ENCODE data around the gene PRMT1. TPM values are rescaled to one million over a fixed set of nuclear protein-coding genes. Genes with fewer than 3 reads are reported as not detected.
A peak's percentile ranks its signal among the peaks of the same experiment; 100 is the strongest.

Gene PRMT1
- total and polyA plus RNA-seq, 2 of the 13 experiments (the other 11 are each of a cell fraction or from before 2014, with no cell fraction given): 324 to 374 TPM

GRCh38 chr19:49665351-49666119 lies 11.5 kb upstream of the PRMT1 start, which contains the start of the genes BCL2L12 and IRF3 (continued):
- TF ChIP-seq UBTF (CRISPR knock-in tag; IDR thresholded peaks at IDR 0.05) (peak; percentile 53), REXO4 (CRISPR knock-in tag; IDR thresholded peaks at IDR 0.05; ENCODE audit: borderline replicate concordance) (no peak), PAX8 (CRISPR knock-in tag; IDR thresholded peaks at IDR 0.05; ENCODE audit: borderline replicate concordance) (0 out of 2 replicates have a peak, but pooled peaks have one; percentile 72), KDM5B (CRISPR knock-in tag; IDR thresholded peaks at IDR 0.05; ENCODE audit: borderline replicate concordance) (no peak), ZNF441 (CRISPR knock-in tag; IDR thresholded peaks at IDR 0.05; ENCODE audit: borderline replicate concordance) (0 out of 2 replicates have a peak, but pooled peaks have one; percentile 46), RFX5 (IDR thresholded peaks at IDR 0.05; ENCODE audit: low read depth, low read length) (no peak), RBFOX2 (IDR thresholded peaks at IDR 0.05; ENCODE audit: low read depth, low read length) (peak; percentile 54; the same call in 1 of the 2 replicates), ZNF33A (CRISPR knock-in tag; IDR thresholded peaks at IDR 0.05; ENCODE audit: borderline replicate concordance) (no peak), HINFP (CRISPR knock-in tag; IDR thresholded peaks at IDR 0.05; ENCODE audit: low read depth) (no peak), SRSF1 (optimal IDR thresholded peaks at IDR 0.05; ENCODE audit: low read depth, low read length) (peak; percentile 54), ZNF607 (CRISPR knock-in tag; IDR thresholded peaks at IDR 0.05; ENCODE audit: borderline replicate concordance) (no peak), ZNF720 (CRISPR knock-in tag; IDR thresholded peaks at IDR 0.05) (no peak), ZNF569 (CRISPR knock-in tag; IDR thresholded peaks at IDR 0.05; ENCODE audit: borderline replicate concordance) (no peak), RARA (CRISPR knock-in tag; IDR thresholded peaks at IDR 0.05) (no peak), ATF7-NPFF (CRISPR knock-in tag; IDR thresholded peaks at IDR 0.05; ENCODE audit: low read depth) (no peak)
- TF ChIP-seq, protein P1, sequence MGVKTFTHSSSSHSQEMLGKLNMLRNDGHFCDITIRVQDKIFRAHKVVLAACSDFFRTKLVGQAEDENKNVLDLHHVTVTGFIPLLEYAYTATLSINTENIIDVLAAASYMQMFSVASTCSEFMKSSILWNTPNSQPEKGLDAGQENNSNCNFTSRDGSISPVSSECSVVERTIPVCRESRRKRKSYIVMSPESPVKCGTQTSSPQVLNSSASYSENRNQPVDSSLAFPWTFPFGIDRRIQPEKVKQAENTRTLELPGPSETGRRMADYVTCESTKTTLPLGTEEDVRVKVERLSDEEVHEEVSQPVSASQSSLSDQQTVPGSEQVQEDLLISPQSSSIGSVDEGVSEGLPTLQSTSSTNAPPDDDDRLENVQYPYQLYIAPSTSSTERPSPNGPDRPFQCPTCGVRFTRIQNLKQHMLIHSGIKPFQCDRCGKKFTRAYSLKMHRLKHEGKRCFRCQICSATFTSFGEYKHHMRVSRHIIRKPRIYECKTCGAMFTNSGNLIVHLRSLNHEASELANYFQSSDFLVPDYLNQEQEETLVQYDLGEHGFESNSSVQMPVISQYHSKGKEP (CRISPR knock-in tag; IDR thresholded peaks at IDR 0.05): no peak
- TF ChIP-seq, protein P2, sequence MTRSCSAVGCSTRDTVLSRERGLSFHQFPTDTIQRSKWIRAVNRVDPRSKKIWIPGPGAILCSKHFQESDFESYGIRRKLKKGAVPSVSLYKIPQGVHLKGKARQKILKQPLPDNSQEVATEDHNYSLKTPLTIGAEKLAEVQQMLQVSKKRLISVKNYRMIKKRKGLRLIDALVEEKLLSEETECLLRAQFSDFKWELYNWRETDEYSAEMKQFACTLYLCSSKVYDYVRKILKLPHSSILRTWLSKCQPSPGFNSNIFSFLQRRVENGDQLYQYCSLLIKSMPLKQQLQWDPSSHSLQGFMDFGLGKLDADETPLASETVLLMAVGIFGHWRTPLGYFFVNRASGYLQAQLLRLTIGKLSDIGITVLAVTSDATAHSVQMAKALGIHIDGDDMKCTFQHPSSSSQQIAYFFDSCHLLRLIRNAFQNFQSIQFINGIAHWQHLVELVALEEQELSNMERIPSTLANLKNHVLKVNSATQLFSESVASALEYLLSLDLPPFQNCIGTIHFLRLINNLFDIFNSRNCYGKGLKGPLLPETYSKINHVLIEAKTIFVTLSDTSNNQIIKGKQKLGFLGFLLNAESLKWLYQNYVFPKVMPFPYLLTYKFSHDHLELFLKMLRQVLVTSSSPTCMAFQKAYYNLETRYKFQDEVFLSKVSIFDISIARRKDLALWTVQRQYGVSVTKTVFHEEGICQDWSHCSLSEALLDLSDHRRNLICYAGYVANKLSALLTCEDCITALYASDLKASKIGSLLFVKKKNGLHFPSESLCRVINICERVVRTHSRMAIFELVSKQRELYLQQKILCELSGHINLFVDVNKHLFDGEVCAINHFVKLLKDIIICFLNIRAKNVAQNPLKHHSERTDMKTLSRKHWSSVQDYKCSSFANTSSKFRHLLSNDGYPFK (CRISPR knock-in tag; IDR thresholded peaks at IDR 0.05; ENCODE audit: borderline replicate concordance): peak; percentile 96
- TF ChIP-seq, protein P3, sequence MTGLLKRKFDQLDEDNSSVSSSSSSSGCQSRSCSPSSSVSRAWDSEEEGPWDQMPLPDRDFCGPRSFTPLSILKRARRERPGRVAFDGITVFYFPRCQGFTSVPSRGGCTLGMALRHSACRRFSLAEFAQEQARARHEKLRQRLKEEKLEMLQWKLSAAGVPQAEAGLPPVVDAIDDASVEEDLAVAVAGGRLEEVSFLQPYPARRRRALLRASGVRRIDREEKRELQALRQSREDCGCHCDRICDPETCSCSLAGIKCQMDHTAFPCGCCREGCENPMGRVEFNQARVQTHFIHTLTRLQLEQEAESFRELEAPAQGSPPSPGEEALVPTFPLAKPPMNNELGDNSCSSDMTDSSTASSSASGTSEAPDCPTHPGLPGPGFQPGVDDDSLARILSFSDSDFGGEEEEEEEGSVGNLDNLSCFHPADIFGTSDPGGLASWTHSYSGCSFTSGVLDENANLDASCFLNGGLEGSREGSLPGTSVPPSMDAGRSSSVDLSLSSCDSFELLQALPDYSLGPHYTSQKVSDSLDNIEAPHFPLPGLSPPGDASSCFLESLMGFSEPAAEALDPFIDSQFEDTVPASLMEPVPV (CRISPR knock-in tag; IDR thresholded peaks at IDR 0.05): no peak

Measured in HepG2 (cell line).